GM18867 (cell line): ENCODE results near the gene NOS1AP.

ENCODE experiments used
- ATAC-seq: cut with Tn5 transposase; IDR thresholded peaks from one replicate; pipeline ENCODE4 v1.9.1; 2021; ENCODE audit warnings: mild to moderate bottlenecking, moderate library complexity; ENCODE audit not compliant: unreplicated experiment

Gene NOS1AP

DNA sequence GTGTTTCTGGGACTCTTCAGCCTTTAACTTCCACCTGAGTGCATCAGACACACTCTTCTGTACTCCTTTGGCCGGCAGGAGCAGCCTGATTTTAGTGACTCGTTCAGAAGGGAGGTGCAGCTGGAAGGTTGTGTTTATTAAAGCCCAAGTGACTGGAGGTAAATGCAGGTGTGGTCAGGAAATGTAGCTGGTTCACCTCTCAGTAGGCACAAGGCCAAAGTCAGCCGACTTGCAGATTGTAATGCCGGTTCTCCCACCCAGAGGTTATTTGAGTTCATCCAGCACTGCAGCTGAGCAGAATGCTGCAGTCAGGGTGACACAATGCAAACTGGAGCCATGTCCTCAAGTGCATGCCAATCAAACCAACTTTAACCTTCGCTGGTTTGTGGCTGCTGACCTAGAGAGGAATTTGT, 215.7 kb downstream of the NOS1AP start:
- ATAC-seq, result no peak

DNA sequence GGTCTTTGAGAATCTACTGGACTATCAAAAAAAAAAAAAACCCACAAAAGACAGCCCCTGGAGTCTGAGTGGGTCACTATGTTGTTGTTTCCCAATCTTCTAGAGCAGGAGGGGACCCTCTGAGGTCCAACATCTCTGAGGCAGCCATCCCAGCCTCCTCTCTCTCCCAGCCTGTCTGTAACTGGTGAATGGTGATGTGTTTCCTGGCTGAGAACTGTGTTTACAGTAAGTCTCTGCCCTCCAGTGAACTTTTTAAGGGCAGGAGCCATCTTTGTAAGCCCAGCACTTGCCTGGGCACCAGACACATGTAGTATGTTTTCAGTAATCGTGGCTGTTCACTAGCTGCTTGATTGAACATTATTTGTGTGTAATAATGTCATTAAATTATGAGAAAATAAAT, 221.5 kb downstream of the NOS1AP start:
- ATAC-seq, result no peak

DNA sequence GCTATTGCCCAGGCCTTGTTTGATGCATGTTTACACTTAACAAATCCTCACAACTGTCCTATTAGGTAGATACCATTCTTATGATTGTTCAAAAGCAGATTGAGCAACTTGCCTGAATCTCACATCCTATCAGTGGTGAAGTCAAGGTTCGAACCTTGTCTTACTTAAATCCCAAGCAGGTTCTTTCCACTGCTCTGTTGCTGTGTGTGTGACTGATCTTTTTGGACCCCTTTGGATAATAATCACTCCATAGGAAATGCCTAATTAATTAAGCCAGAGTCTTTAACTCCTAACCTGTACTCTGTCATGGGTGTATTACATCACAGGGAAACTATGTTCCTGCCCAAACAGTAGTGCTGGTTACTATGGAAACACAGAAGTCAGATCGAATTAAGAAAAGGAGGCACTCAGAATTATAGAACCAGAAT, 222.9 kb downstream of the NOS1AP start:
- no peak for ATAC-seq

- ATAC-seq, result no peak
Observed at GRCh38 chr1:162293073-162293692, 223.7 kb downstream of the NOS1AP start.

- ATAC-seq, result no peak
Observed at GRCh38 chr1:162294015-162294414, 224.5 kb downstream of the NOS1AP start.

- ATAC-seq, result no peak
Observed at GRCh38 chr1:162297208-162297607, 227.7 kb downstream of the NOS1AP start.

- ATAC-seq, result no peak
Observed at GRCh38 chr1:162298266-162298665, 228.8 kb downstream of the NOS1AP start.

- ATAC-seq, result no peak
Observed at GRCh38 chr1:162299018-162299417, 229.5 kb downstream of the NOS1AP start.

- ATAC-seq, result no peak
Observed at GRCh38 chr1:162300057-162300917, 230.8 kb downstream of the NOS1AP start.

DNA sequence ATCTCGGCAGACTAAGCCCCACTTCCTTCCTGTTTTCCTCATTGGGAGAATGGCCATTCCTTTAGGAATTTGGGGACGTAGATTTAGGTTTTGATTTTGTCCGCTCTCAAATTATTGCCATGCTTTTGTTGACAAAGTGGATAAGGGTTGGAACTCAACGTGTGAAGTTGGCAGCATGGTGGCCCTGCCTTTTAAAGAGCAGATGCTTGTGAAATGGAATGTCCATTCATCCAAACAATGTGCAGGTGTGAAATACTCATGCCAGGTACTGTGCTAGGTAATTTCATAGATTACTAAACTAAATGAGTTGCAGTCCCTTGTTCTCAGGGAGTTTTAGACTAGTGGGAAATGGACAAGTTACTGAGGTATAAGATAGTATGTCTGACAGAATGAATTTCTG, 232.2 kb downstream of the NOS1AP start:
- no peak for ATAC-seq

DNA sequence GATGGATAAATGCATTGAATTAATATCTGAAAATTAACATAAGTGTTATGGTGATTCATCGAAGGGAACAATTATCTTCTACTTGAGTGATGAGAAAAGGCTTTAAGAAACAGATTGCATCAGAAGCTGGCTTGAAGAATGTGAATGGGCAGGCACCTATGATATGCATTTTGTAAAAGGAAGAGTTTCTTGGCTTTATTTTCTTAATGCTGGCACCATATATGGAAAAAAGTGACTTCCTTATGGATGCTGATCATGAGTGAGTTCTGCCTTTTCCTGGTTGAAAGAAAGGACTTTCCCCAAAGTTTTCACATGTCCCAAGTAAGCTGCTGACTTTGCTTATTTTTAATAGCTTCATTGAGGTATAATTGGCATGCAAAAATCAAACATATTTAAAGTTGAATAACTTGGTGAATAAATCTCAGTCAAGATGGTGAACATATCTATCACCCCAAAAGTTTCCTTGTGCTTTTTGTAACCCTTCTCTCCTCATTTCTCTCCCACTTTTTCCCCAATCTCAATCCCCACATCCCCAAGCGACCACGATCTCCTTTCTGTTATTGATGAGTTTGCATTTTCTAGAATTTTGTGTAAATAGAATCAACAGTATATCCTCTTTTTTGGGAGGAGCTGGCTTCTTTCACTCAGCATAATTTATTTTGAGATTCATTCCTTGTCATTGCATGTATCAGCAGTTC, 233.0 kb downstream of the NOS1AP start:
- ATAC-seq, result no peak

DNA sequence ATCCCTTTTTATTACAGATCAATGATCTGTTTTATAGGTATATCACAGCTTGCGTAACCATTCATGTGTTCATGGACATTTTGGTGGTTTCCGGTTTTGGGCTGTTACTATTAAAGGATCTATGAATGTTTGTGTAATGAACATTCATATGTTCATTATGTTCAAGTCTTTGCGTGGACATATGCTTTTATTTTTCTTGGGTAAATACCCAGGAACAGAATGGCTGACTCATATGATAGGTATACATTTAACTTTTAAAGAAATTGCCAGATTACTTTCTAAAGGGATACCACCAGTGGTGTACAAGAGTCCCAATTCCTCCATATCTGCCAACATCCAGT, 233.5 kb downstream of the NOS1AP start:
- no peak for ATAC-seq

DNA sequence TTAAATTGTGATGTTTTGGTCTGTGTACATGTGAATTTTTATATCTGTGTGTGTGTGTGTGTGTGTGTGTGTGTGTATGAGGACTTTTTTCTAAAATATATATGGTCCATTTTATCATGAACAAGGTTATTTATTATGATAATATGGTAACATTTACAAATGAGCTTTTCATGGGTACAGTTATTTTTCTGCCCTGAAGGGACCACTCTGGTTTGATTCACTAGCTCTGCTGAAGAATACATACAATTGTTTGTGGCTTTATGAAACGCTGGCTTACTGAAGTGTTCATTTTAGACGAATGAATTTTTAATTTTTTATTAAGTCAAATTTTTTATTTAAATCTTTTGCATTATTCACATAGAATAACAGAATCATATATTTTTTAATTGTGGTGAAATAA, 235.2 kb downstream of the NOS1AP start:
- ATAC-seq, result no peak

GRCh38 chr1:162305969-162306368, 236.5 kb downstream of the NOS1AP start:
- no peak for ATAC-seq

DNA sequence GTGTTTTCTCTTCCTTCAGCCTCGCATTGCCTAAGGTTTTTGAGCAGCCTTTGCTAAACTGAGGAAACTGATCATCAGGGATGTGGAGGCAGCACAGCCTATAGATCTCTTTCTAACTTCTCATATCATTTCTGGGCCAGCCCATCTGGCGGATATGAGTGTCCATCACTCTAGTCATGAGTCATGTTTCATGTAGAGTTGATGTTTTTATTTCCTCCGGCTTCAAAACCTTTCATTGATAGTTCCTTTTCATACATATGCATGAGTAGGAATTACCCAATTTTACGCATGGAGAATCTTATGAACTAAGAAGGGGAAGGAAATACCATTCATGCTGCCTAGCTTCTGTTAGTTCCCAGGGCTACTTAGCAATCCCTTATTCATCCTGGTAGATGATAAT, 240.8 kb downstream of the NOS1AP start:
- ATAC-seq, result no peak

- no peak for ATAC-seq
Observed at GRCh38 chr1:162314206-162314605, 244.7 kb downstream of the NOS1AP start.

DNA sequence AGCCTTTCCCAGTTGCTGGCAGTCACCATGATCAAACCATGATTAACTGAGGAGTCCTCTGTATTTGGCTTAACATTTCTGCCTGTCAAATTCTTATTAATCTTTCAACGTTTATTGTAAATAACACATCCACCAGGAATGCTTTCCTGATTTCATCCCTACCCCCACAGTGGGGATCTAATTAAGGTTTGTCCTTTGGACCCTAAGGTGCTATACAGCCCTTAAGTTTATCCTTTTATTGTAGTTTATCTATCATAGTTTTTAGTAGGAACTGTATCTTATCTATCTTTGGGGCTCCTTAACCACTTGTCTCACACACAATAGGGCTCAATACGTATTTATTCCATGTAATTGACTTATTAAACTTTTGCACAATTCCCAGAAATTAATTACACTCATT, 246.2 kb downstream of the NOS1AP start:
- ATAC-seq, result no peak

GRCh38 chr1:162316187-162316586, 246.7 kb downstream of the NOS1AP start:
- no peak for ATAC-seq

- ATAC-seq, result no peak
Observed at GRCh38 chr1:162317621-162318020, 248.1 kb downstream of the NOS1AP start.

DNA sequence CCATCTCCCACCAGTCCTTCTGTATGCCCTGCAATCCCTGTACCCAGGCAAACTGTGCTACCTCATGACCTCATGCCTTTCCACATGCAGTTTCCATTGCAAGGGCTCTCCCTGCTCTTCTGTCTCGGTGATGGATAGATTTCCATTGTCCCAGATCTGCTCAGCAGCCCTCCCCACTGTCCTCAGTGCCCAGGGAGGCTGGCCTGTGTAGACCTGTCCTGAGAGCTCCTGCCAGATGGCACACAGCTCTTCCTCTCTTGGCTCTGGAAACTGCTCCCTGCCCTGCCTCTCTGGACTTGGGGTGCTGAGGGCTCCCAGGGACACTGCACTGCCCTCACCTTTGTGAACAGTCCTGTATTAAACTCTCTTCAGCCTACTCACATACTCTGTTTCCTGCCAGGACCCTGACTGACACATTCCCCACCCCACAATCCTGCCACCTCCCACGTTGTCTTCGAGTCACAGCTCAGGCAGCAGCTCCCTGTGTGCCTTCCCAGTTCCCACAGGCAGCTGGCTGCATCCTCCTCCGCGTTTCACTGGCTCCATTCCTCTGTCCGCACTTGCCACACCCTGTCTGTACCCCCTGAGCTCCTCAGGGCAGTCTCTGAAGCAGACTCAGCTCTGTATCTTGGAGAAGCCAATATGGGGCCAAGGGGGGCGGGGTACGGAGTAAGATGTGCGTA, 250.1 kb downstream of the NOS1AP start:
- ATAC-seq, result no peak

DNA sequence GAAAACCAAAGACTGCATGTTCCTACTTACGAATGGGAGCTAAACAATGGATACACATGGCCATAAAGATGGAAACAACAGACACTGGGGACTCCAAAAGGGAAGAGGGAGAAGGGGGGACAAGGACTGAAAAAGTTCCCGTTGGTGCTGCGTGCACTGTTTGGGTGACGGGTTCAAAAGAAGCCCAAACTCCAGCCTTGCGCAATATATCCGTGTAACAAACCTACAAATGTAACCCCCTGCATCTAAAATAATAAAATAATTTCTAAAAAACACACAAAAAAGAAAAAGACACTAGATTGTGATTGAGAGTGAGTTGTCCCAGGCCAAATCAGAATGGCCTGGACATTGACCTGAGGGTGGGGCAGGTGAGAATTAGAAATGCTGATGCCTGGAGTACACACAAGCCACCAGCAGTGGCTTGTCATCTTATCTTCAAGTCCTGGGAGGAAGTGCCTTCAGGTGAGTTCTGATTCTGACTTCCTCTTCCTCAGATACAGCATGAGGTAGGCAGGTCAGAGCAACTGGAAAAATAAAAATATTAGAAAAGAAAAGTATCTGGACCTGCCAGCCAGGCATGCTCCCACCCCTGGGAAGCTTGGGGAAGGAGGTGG, 252.4 kb downstream of the NOS1AP start:
- no peak for ATAC-seq
